DND-41 (cell line): ENCODE data around the gene TFR2.

Source experiments
- ATAC-seq: fragments of 200-7000 bp; cut with Tn5 transposase; 3 replicates; pipeline ENCODE4 v1.9.1; 2021; ENCODE audit warnings: low read depth; ENCODE audit not compliant: insufficient read depth
- DNase-seq: peaks from one replicate; pipeline ENCODE4 v3.0.0-alpha.2; 2020
- H2AFZ ChIP-seq: 2 replicates; pipeline ENCODE4 v1.6.0; 2012; ENCODE audit warnings: low read depth, low read length
- H3K27ac ChIP-seq: 2 replicates; pipeline ENCODE4 v1.5.1; 2012; ENCODE audit warnings: low read length, inconsistent platforms
- H3K27me3 ChIP-seq: fragments of 200-600 bp; sonication (generic); 2 replicates; pipeline ENCODE4 v1.6.0; 2012; ENCODE audit warnings: low read length, mild to moderate bottlenecking, inconsistent platforms; ENCODE audit not compliant: insufficient read depth, poor library complexity
- H3K36me3 ChIP-seq: 2 replicates; pipeline ENCODE4 v1.5.1; 2012; ENCODE audit warnings: low read length, inconsistent platforms; ENCODE audit not compliant: insufficient read depth
- H3K4me1 ChIP-seq: 2 replicates; pipeline ENCODE4 v1.5.1; 2012; ENCODE audit warnings: mild to moderate bottlenecking, low read length; ENCODE audit not compliant: insufficient read depth
- H3K4me2 ChIP-seq: 2 replicates; pipeline ENCODE4 v1.6.0; 2012; ENCODE audit warnings: mild to moderate bottlenecking, moderate library complexity, low read length, inconsistent platforms; ENCODE audit not compliant: insufficient read depth
- H3K4me3 ChIP-seq, 2 experiments: fragments of 200-600 bp in 1 of 2; shearing (Covaris generic) in 1 of 2; 2 replicates each; pipeline ENCODE4 v1.5.1; 2012 to 2016; ENCODE audit warnings: inconsistent platforms in 2 of 2, low read length in 2 of 2, mild to moderate bottlenecking in 2 of 2, low read depth in 1 of 2, moderate library complexity in 1 of 2
- H3K79me2 ChIP-seq: 2 replicates; pipeline ENCODE4 v1.6.0; 2012; ENCODE audit warnings: low read length, inconsistent platforms; ENCODE audit not compliant: insufficient read depth
- H3K9ac ChIP-seq: 2 replicates; pipeline ENCODE4 v1.6.0; 2012; ENCODE audit warnings: low read depth, mild to moderate bottlenecking, inconsistent platforms, low read length, moderate library complexity
- H3K9me3 ChIP-seq: 2 replicates; pipeline ENCODE4 v1.5.1; 2012; ENCODE audit warnings: low read length, moderate library complexity, mild to moderate bottlenecking, inconsistent platforms; ENCODE audit not compliant: insufficient read depth, severe bottlenecking
- H4K20me1 ChIP-seq: 2 replicates; pipeline ENCODE4 v1.6.0; 2012; ENCODE audit warnings: low read length; ENCODE audit not compliant: insufficient read depth
- EZH2 ChIP-seq: IDR thresholded peaks from 3 replicates; pipeline ENCODE4 v1.6.1; 2012; ENCODE audit warnings: borderline replicate concordance, low read depth, mild to moderate bottlenecking, moderate library complexity, low read length, inconsistent platforms; ENCODE audit not compliant: severe bottlenecking
- TF ChIP-seq, protein P1 (sequence below): IDR thresholded peaks from 2 replicates; pipeline ENCODE4 v1.5.1; 2012; ENCODE audit warnings: borderline replicate concordance, low read length, moderate library complexity, mild to moderate bottlenecking; ENCODE audit not compliant: poor library complexity, severe bottlenecking; ENCODE audit errors: extremely low read depth

The TFR2 gene

DNA sequence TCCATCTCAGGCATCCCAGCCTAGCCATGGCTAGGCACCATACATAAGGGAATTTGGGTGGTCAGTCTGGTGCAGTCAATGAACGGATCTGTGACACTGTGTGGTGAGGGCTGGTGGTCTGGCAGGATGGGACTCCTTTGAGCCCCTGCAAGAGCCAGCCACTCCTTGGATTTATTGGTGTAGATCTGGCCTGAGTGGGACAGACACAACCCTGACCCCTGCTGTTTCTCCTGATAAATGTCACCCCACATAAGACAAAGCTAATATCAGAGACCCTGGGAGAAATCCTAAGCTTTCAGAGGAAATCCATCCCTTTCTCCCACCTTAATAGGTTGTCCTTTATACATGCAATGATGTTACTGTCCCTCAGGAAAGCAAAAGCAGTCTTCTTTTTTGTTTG is 52.9 kb downstream of the TFR2 start:
- H2AFZ ChIP-seq, result no peak overlapping the region
- H3K9me3 ChIP-seq, result no peaks in the 10 kb centered on the region
- DNase-seq (no peak), ATAC-seq (no peak)
- H3K27ac ChIP-seq, result no peak overlapping the region
- H3K4me2 ChIP-seq, result no peak overlapping the region
- H4K20me1 ChIP-seq, result peaks cover 20% of the 10 kb centered on the region
- H3K36me3 ChIP-seq, result 0 out of 2 replicates have a peak, but pooled peaks cover 6% of the 10 kb centered on the region
- no peaks in the 10 kb centered on the region for H3K27me3 ChIP-seq
- TF ChIP-seq, protein P1, sequence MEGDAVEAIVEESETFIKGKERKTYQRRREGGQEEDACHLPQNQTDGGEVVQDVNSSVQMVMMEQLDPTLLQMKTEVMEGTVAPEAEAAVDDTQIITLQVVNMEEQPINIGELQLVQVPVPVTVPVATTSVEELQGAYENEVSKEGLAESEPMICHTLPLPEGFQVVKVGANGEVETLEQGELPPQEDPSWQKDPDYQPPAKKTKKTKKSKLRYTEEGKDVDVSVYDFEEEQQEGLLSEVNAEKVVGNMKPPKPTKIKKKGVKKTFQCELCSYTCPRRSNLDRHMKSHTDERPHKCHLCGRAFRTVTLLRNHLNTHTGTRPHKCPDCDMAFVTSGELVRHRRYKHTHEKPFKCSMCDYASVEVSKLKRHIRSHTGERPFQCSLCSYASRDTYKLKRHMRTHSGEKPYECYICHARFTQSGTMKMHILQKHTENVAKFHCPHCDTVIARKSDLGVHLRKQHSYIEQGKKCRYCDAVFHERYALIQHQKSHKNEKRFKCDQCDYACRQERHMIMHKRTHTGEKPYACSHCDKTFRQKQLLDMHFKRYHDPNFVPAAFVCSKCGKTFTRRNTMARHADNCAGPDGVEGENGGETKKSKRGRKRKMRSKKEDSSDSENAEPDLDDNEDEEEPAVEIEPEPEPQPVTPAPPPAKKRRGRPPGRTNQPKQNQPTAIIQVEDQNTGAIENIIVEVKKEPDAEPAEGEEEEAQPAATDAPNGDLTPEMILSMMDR, result peak; percentile 52
- no peak for TF ChIP-seq EZH2
- no peak overlapping the region for H3K9ac ChIP-seq
- peaks cover 24% of the 10 kb centered on the region for H3K79me2 ChIP-seq
- no peak overlapping the region for H3K4me3 ChIP-seq
- H3K4me1 ChIP-seq, result peaks cover 25% of the 10 kb centered on the region

DNA sequence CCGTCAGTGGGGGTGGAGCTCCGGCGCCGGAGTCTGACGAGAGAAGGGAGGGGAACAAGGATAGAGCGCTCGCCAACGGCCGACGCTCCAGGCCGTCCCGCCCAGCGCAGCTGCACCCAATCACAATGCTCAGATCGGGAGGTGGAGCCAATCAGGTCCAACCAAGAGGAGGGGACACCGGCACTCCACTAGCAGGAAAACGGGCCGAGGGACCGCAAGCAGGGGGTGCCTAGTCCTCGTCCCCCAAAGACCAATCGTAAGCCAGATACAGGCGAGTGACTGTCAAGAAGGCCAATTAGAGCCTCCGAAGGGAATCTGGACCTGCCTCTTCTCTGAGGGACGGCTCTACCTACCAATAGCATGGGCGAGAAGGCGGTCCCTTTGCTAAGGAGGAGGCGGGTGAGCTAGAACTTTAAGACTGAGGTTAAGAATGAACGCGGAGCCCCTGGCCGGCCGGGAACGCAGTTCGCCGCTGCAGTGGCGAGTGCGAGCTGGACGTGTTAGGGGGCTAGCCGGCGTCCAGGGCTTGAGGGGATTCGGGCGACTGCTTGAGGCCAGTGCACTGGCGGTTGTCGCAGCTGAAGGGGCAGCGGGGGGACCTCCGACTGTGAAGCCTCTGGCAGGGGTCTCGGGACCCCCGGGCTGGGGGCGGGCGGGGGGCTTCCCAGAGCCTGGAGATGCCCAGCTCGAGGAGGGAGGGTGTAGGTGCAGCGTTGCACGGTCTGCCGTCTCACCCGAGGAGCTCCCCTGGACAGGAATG is 54.9 kb downstream of the TFR2 start, which contains the start of gene FBXO24:
Gene FBXO24 (plus strand): TSS at position 63 of the 760 bp plus-strand sequence. CDS start 298 bp downstream, at position 361.
- H2AFZ ChIP-seq, result peak within 1 kb of the TSS; percentile 85
- DNase-seq (peak; percentile 100), ATAC-seq (peak; percentile 86)
- H3K79me2 ChIP-seq, result peaks cover 43% of the 10 kb centered on the region
- H3K36me3 ChIP-seq, result peaks cover 23% of the 10 kb centered on the region
- H3K27me3 ChIP-seq, result no peaks in the 10 kb centered on the region
- peak within 1 kb of the TSS; percentile 89 for H3K4me2 ChIP-seq
- peak within 1 kb of the TSS; percentile 93 for H3K9ac ChIP-seq
- peaks cover 39% of the 10 kb centered on the region for H4K20me1 ChIP-seq
- TF ChIP-seq, protein P1, result no peak
- no peak for TF ChIP-seq EZH2
- peak within 1 kb of the TSS; percentile 82 to 90 for H3K4me3 ChIP-seq
- H3K4me1 ChIP-seq, result peaks cover 41% of the 10 kb centered on the region
- H3K9me3 ChIP-seq, result no peaks in the 10 kb centered on the region
- peak within 1 kb of the TSS; percentile 94 for H3K27ac ChIP-seq

DNA sequence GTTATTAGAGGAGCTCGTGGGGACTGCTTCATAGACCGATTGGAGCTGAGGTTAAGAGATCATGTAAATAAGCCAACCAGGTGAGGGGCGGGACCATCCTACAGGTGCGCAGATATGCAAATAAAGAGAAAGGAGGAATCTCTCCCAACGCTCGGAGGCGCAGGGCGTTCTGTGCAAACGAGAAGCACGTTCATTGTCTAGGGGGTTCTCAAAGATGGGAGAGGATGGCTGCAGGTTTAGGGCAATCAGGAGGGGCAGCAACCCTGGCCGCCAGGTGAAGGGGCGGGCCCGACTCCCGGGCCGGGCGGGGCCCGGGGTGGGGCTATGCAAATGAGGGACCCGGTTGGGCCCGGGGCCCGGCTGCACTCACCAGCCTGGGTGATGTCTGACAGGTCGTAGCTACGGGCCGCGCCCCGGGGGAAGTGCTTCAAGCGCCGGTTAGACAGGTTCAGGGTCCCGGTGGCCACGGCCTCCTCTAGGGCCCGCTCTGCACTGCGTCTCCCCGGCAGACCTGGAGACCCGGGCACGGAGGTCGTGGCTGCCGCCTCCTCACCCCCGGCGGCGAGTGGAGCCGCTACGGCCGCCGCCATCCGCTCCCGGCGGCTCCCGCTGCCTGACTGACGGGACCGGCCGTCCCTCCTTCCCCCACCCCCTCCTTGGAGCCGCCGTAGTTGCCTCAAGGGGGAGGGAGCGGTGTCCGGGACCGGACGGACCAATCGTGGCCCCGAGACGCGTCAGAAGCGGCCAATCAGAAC is 55.7 kb downstream of the TFR2 start, which contains the start of gene LRCH4:
Gene LRCH4 (minus strand): TSS at position 619 of the 755 bp plus-strand sequence. CDS start 29 bp downstream, at position 590.
- H3K4me2 ChIP-seq, result peak within 1 kb of the TSS; percentile 89
- peaks cover 49% of the 10 kb centered on the region for H3K79me2 ChIP-seq
- peak within 1 kb of the TSS; percentile 82 to 90 for H3K4me3 ChIP-seq
- ATAC-seq (no peak), DNase-seq (no peak)
- no peaks in the 10 kb centered on the region for H3K9me3 ChIP-seq
- peak within 1 kb of the TSS; percentile 93 for H3K9ac ChIP-seq
- H2AFZ ChIP-seq, result peak within 1 kb of the TSS; percentile 85
- no peaks in the 10 kb centered on the region for H3K27me3 ChIP-seq
- no peak for TF ChIP-seq EZH2
- TF ChIP-seq, protein P1, result no peak
- H3K4me1 ChIP-seq, result peaks cover 41% of the 10 kb centered on the region
- H3K36me3 ChIP-seq, result peaks cover 31% of the 10 kb centered on the region
- H4K20me1 ChIP-seq, result peaks cover 45% of the 10 kb centered on the region
- peak within 1 kb of the TSS; percentile 94 for H3K27ac ChIP-seq
